Neural progenitor cell (in vitro differentiated cells): ENCODE data around the gene PIK3CG.

Source experiments
- CTCF ChIP-seq: fragments of 200-600 bp; sonication (generic); IDR thresholded peaks from 2 replicates; pipeline ENCODE4 v1.5.1; 2017; ENCODE audit warnings: antibody characterized with exemption, mild to moderate bottlenecking
- EZH2 ChIP-seq: fragments of 200-600 bp; sonication (generic); IDR thresholded peaks from 2 replicates; pipeline ENCODE4 v1.6.1; 2017; ENCODE audit warnings: antibody characterized with exemption, mild to moderate bottlenecking, moderate library complexity
- EZH2phosphoT487 ChIP-seq: fragments of 200-600 bp; sonication (generic); IDR thresholded peaks from 2 replicates; pipeline ENCODE4 v1.6.1; 2017; ENCODE audit warnings: antibody characterized with exemption

GRCh38 chr7:106911959-106912358 lies 46.9 kb downstream of the PIK3CG start:
- TF ChIP-seq CTCF: no peak
- TF ChIP-seq EZH2: no peak
- TF ChIP-seq EZH2phosphoT487: no peak
